SK-N-SH (cell line): ENCODE measurements around the gene AKT3. TPM values are rescaled to one million over a fixed set of nuclear protein-coding genes. Genes with fewer than 3 reads are reported as not detected.

Source experiments
- CTCF ChIA-PET: fragments of 300-600, 350-600 bp; formaldehyde crosslinking; extraction: SDS; loops from one replicate; lab custom pipeline; 2021; lab: Yijun Ruan, JAX
- POLR2A ChIA-PET: fragments of 350-600 bp; sonication (Branson Sonifier 250); formaldehyde crosslinking; extraction: SDS; loops from one replicate; lab custom pipeline; 2020; ENCODE audit warnings: antibody characterized with exemption, inconsistent platforms; lab: Yijun Ruan, JAX
- DNase-seq: peaks from one replicate; pipeline ENCODE4 v3.0.0; 2012
- H2AFZ ChIP-seq: fragments of 200-600 bp; sonication (generic); 2 replicates; pipeline ENCODE4 v1.8.1; 2016; ENCODE audit warnings: antibody characterized with exemption, mild to moderate bottlenecking, low read depth
- H3F3A ChIP-seq: fragments of 200-600 bp; sonication (generic); replicated peaks from 2 replicates; pipeline ENCODE3; 2016; ENCODE audit warnings: antibody characterized with exemption, mild to moderate bottlenecking; ENCODE audit not compliant: insufficient read depth
- H3K27ac ChIP-seq, 2 experiments: fragments of 200-500 bp in 1 of 2; fragments of 200-600 bp in 1 of 2; sonication (Bioruptor generic) in 1 of 2; sonication (generic), shearing (Covaris generic) in 1 of 2; 2 replicates each; pipeline versions ENCODE4 v1.5.1 to v1.6.1; 2014 to 2016; ENCODE audit warnings: low read depth in 2 of 2, inconsistent platforms in 1 of 2, low read length in 1 of 2, mild to moderate bottlenecking in 1 of 2, mixed read lengths in 1 of 2
- H3K27me3 ChIP-seq: fragments of 200-600 bp; sonication (generic), shearing (Covaris generic); 2 replicates; pipeline ENCODE4 v1.6.1; 2016; ENCODE audit warnings: mixed run types; ENCODE audit not compliant: insufficient read depth
- H3K36me3 ChIP-seq, 2 experiments: fragments of 200-500 bp in 1 of 2; fragments of 200-600 bp in 1 of 2; sonication (Bioruptor generic) in 1 of 2; sonication (generic) in 1 of 2; replicated peaks in 1 of 2; 2 replicates each; pipeline versions ENCODE3 to v1.5.1; 2014 to 2016; ENCODE audit warnings: low read length in 1 of 2, mild to moderate bottlenecking in 1 of 2; ENCODE audit not compliant: insufficient read depth in 2 of 2, control insufficient read depth in 1 of 2
- H3K4me1 ChIP-seq, 2 experiments: fragments of 200-500 bp in 1 of 2; fragments of 200-600 bp in 1 of 2; sonication (Bioruptor generic) in 1 of 2; sonication (generic), shearing (Covaris generic) in 1 of 2; 2 replicates each; pipeline versions ENCODE4 v1.5.1 to v1.6.1; 2014 to 2016; ENCODE audit warnings: low read depth in 1 of 2, low read length in 1 of 2, mixed run types in 1 of 2; ENCODE audit not compliant: insufficient read depth in 2 of 2, control insufficient read depth in 1 of 2
- H3K4me2 ChIP-seq: fragments of 200-600 bp; sonication (generic), shearing (Covaris generic); 2 replicates; pipeline ENCODE4 v1.6.1; 2017; ENCODE audit warnings: mixed run types
- H3K4me3 ChIP-seq, 2 experiments: fragments of 200-500 bp in 1 of 2; fragments of 200-600 bp in 1 of 2; sonication (Bioruptor generic) in 1 of 2; sonication (generic), shearing (Covaris generic) in 1 of 2; 2 replicates each; pipeline versions ENCODE4 v1.5.1 to v1.8.1; 2014 to 2016; ENCODE audit warnings: low read depth in 2 of 2, inconsistent platforms in 1 of 2, low read length in 1 of 2, mild to moderate bottlenecking in 1 of 2, mixed read lengths in 1 of 2, moderate library complexity in 1 of 2
- H3K79me2 ChIP-seq: fragments of 200-600 bp; sonication (generic); 2 replicates; pipeline ENCODE4 v1.8.1; 2017; ENCODE audit warnings: mild to moderate bottlenecking; ENCODE audit not compliant: insufficient read depth
- H3K9ac ChIP-seq: fragments of 200-600 bp; sonication (generic); 2 replicates; pipeline ENCODE4 v1.6.1; 2017; ENCODE audit warnings: mixed run types
- H3K9me2 ChIP-seq: fragments of 200-600 bp; sonication (generic); 2 replicates; pipeline ENCODE4 v1.6.1; 2017; ENCODE audit warnings: mixed run types
- H3K9me3 ChIP-seq: fragments of 200-600 bp; sonication (generic); 2 replicates; pipeline ENCODE4 v1.6.1; 2017; ENCODE audit warnings: mixed run types, mild to moderate bottlenecking, moderate library complexity
- H4K20me1 ChIP-seq: fragments of 200-600 bp; sonication (generic); 2 replicates; pipeline ENCODE4 v1.6.1; 2017; ENCODE audit warnings: mild to moderate bottlenecking, mixed run types; ENCODE audit not compliant: insufficient read depth
- FOXJ3 ChIP-seq: sonication (generic); formaldehyde crosslinking; IDR thresholded peaks from 2 replicates; pipeline ENCODE4 v1.5.1; 2020; ENCODE audit warnings: mild to moderate bottlenecking, missing genetic modification reagents
- FOXM1 ChIP-seq: IDR thresholded peaks from 2 replicates; pipeline ENCODE4 v1.4.0; 2012; ENCODE audit warnings: low read depth, mild to moderate bottlenecking
- JUND ChIP-seq: IDR thresholded peaks from 2 replicates; pipeline ENCODE4 v1.4.0; 2012
- MEF2A ChIP-seq: IDR thresholded peaks from 2 replicates; pipeline ENCODE4 v1.4.0; 2012; ENCODE audit warnings: low read depth, borderline replicate concordance
- MXI1 ChIP-seq: IDR thresholded peaks from 2 replicates; pipeline ENCODE4 v1.6.1; 2012; ENCODE audit warnings: mild to moderate bottlenecking, low read depth, low read length, improper control_type of control experiment
- NRF1 ChIP-seq: IDR thresholded peaks from 2 replicates; pipeline ENCODE4 v1.6.1; 2012; ENCODE audit warnings: low read depth, mild to moderate bottlenecking, low read length
- RAD21 ChIP-seq: IDR thresholded peaks from 2 replicates; pipeline ENCODE4 v1.6.1; 2012; ENCODE audit warnings: mild to moderate bottlenecking, low read length
- RCOR1 ChIP-seq: fragments of 150-350 bp; IDR thresholded peaks from 2 replicates; pipeline ENCODE4 v1.6.1; 2017; ENCODE audit warnings: antibody characterized with exemption, low read length
- RFX5 ChIP-seq: IDR thresholded peaks from 2 replicates; pipeline ENCODE4 v1.6.1; 2012; ENCODE audit warnings: mild to moderate bottlenecking, improper control_type of control experiment, low read length
- SIN3A ChIP-seq: IDR thresholded peaks from 2 replicates; pipeline ENCODE4 v1.6.1; 2012; ENCODE audit warnings: low read depth, mild to moderate bottlenecking, low read length, moderate library complexity, borderline replicate concordance
- SMC3 ChIP-seq: IDR thresholded peaks from 2 replicates; pipeline ENCODE4 v1.6.1; 2012; ENCODE audit warnings: low read depth, low read length, improper control_type of control experiment
- TEAD4 ChIP-seq: IDR thresholded peaks from 2 replicates; pipeline ENCODE4 v1.4.0; 2012; ENCODE audit warnings: mild to moderate bottlenecking, borderline replicate concordance; ENCODE audit not compliant: insufficient read depth
- WGBS: methylation state at CpG from one replicate; pipeline ENCODE4 v1.1.6; 2017; ENCODE audit warnings: low lambda C conversion rate; 5-methylcytosine and 5-hydroxymethylcytosine counted together
- polyA plus RNA-seq, 3 experiments: library from polyadenylated mRNA; depleted of rRNA; stranded (reverse); fragments of >200 nt; gene quantifications; 2 replicates each; pipeline ENCODE4 v1.2.3, GENCODE V29; 2012
- TF ChIP-seq, protein P1 (sequence below): fragments of 150-350 bp; IDR thresholded peaks from 2 replicates; pipeline ENCODE4 v1.6.1; 2017; ENCODE audit warnings: antibody characterized with exemption, low read length, low read depth, borderline replicate concordance
- TF ChIP-seq, protein P2 (sequence below): IDR thresholded peaks from 2 replicates; pipeline ENCODE4 v1.4.0; 2012; ENCODE audit warnings: low read depth
- TF ChIP-seq, protein P3 (sequence below): IDR thresholded peaks from 2 replicates; pipeline ENCODE4 v1.4.0; 2012; ENCODE audit warnings: low read depth, borderline replicate concordance
- TF ChIP-seq, protein P4 (sequence below): IDR thresholded peaks from 2 replicates; pipeline ENCODE4 v1.6.1; 2012; ENCODE audit warnings: mild to moderate bottlenecking, low read depth, low read length, moderate library complexity
- TF ChIP-seq, protein P5 (sequence below): fragments of 150-350 bp; IDR thresholded peaks from 2 replicates; pipeline ENCODE4 v1.6.1; 2016; ENCODE audit warnings: mild to moderate bottlenecking, low read depth, low read length
- TF ChIP-seq, protein P6 (sequence below): IDR thresholded peaks from 2 replicates; pipeline ENCODE4 v1.4.0; 2012; ENCODE audit warnings: low read depth, borderline replicate concordance
- TF ChIP-seq, protein P7 (sequence below): fragments of 200-600 bp; sonication (generic); IDR thresholded peaks from 2 replicates; pipeline ENCODE4 v1.6.1; 2017; ENCODE audit warnings: antibody characterized with exemption, mild to moderate bottlenecking, moderate library complexity

AKT3 gene
- polyA plus RNA-seq, 1 of the 3 experiments (the other 2 are of a cell fraction), result 12.7 TPM

DNA sequence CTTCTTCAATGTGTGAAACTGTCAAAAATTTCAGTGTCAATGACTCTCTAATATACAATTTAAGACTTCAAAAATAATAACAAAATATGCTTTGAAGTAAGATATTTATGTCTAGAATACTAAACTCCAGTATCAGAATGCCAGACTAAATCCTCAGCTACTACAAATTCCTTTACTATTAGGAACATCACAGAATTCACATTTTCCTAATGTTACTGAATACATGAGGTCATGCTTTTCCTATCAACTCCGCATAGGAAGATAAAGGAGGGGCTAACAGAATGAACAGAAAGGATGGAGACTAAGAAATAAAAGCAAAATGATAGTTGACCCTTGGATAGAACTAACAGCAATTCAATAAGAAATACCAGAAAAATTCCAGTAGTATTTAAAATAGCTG is 301.5 kb downstream of the AKT3 start:
- ChIA-PET POLR2A (no interaction called here), CTCF (interaction anchor here (0.7 to 1.1 kb wide), 3 partner anchors 18 to 751 kb away, joined by 3 to 4 read pairs (median 3); no protein-coding TSS in a partner anchor)
- TF ChIP-seq, protein P1, sequence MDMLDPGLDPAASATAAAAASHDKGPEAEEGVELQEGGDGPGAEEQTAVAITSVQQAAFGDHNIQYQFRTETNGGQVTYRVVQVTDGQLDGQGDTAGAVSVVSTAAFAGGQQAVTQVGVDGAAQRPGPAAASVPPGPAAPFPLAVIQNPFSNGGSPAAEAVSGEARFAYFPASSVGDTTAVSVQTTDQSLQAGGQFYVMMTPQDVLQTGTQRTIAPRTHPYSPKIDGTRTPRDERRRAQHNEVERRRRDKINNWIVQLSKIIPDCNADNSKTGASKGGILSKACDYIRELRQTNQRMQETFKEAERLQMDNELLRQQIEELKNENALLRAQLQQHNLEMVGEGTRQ, result no peak
- TF ChIP-seq, protein P2, sequence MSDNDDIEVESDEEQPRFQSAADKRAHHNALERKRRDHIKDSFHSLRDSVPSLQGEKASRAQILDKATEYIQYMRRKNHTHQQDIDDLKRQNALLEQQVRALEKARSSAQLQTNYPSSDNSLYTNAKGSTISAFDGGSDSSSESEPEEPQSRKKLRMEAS, result no peak
- TF ChIP-seq, protein P3, sequence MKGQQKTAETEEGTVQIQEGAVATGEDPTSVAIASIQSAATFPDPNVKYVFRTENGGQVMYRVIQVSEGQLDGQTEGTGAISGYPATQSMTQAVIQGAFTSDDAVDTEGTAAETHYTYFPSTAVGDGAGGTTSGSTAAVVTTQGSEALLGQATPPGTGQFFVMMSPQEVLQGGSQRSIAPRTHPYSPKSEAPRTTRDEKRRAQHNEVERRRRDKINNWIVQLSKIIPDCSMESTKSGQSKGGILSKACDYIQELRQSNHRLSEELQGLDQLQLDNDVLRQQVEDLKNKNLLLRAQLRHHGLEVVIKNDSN, result no peak
- no peak for TF ChIP-seq FOXM1
- TF ChIP-seq SIN3A, result no peak
- TF ChIP-seq, protein P4, sequence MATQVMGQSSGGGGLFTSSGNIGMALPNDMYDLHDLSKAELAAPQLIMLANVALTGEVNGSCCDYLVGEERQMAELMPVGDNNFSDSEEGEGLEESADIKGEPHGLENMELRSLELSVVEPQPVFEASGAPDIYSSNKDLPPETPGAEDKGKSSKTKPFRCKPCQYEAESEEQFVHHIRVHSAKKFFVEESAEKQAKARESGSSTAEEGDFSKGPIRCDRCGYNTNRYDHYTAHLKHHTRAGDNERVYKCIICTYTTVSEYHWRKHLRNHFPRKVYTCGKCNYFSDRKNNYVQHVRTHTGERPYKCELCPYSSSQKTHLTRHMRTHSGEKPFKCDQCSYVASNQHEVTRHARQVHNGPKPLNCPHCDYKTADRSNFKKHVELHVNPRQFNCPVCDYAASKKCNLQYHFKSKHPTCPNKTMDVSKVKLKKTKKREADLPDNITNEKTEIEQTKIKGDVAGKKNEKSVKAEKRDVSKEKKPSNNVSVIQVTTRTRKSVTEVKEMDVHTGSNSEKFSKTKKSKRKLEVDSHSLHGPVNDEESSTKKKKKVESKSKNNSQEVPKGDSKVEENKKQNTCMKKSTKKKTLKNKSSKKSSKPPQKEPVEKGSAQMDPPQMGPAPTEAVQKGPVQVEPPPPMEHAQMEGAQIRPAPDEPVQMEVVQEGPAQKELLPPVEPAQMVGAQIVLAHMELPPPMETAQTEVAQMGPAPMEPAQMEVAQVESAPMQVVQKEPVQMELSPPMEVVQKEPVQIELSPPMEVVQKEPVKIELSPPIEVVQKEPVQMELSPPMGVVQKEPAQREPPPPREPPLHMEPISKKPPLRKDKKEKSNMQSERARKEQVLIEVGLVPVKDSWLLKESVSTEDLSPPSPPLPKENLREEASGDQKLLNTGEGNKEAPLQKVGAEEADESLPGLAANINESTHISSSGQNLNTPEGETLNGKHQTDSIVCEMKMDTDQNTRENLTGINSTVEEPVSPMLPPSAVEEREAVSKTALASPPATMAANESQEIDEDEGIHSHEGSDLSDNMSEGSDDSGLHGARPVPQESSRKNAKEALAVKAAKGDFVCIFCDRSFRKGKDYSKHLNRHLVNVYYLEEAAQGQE, result no peak
- TF ChIP-seq TEAD4, result no peak
- TF ChIP-seq MXI1, result no peak
- no peak for TF ChIP-seq SMC3
- TF ChIP-seq RFX5, result no peak
- TF ChIP-seq JUND, result no peak
- no peak for TF ChIP-seq RAD21
- TF ChIP-seq, protein P5, sequence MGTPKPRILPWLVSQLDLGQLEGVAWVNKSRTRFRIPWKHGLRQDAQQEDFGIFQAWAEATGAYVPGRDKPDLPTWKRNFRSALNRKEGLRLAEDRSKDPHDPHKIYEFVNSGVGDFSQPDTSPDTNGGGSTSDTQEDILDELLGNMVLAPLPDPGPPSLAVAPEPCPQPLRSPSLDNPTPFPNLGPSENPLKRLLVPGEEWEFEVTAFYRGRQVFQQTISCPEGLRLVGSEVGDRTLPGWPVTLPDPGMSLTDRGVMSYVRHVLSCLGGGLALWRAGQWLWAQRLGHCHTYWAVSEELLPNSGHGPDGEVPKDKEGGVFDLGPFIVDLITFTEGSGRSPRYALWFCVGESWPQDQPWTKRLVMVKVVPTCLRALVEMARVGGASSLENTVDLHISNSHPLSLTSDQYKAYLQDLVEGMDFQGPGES, result no peak
- TF ChIP-seq NRF1, result no peak
- TF ChIP-seq, protein P6, sequence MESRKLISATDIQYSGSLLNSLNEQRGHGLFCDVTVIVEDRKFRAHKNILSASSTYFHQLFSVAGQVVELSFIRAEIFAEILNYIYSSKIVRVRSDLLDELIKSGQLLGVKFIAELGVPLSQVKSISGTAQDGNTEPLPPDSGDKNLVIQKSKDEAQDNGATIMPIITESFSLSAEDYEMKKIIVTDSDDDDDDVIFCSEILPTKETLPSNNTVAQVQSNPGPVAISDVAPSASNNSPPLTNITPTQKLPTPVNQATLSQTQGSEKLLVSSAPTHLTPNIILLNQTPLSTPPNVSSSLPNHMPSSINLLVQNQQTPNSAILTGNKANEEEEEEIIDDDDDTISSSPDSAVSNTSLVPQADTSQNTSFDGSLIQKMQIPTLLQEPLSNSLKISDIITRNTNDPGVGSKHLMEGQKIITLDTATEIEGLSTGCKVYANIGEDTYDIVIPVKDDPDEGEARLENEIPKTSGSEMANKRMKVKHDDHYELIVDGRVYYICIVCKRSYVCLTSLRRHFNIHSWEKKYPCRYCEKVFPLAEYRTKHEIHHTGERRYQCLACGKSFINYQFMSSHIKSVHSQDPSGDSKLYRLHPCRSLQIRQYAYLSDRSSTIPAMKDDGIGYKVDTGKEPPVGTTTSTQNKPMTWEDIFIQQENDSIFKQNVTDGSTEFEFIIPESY, result no peak
- TF ChIP-seq FOXJ3 (CRISPR knock-in tag), result no peak
- TF ChIP-seq RCOR1, result no peak
- no peak for TF ChIP-seq MEF2A
- TF ChIP-seq, protein P7, sequence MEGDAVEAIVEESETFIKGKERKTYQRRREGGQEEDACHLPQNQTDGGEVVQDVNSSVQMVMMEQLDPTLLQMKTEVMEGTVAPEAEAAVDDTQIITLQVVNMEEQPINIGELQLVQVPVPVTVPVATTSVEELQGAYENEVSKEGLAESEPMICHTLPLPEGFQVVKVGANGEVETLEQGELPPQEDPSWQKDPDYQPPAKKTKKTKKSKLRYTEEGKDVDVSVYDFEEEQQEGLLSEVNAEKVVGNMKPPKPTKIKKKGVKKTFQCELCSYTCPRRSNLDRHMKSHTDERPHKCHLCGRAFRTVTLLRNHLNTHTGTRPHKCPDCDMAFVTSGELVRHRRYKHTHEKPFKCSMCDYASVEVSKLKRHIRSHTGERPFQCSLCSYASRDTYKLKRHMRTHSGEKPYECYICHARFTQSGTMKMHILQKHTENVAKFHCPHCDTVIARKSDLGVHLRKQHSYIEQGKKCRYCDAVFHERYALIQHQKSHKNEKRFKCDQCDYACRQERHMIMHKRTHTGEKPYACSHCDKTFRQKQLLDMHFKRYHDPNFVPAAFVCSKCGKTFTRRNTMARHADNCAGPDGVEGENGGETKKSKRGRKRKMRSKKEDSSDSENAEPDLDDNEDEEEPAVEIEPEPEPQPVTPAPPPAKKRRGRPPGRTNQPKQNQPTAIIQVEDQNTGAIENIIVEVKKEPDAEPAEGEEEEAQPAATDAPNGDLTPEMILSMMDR, result no peak
- TF ChIP-seq, all 33 proteins: peak for 0
- H4K20me1 ChIP-seq, result no peaks in the 10 kb centered on the region
- no peak overlapping the region for H3K27ac ChIP-seq
- peaks cover 20 to 35% of the 10 kb centered on the region in 2 experiments for H3K36me3 ChIP-seq
- 97% methylated on average over 1 of the region's 1 CpG for WGBS
- no peak for DNase-seq
- H3K27me3 ChIP-seq, result no peaks in the 10 kb centered on the region
- no peak overlapping the region for H3K9ac ChIP-seq
- no peaks in the 10 kb centered on the region for H3F3A ChIP-seq
- no peak overlapping the region for H2AFZ ChIP-seq
- H3K4me1 ChIP-seq, result no peaks in the 10 kb centered on the region; a peak in 1 of 4 replicates
- H3K79me2 ChIP-seq, result no peaks in the 10 kb centered on the region; the same call in 1 of the 2 replicates
- H3K4me2 ChIP-seq, result no peak overlapping the region
- H3K9me3 ChIP-seq, result no peaks in the 10 kb centered on the region
- no peaks in the 10 kb centered on the region for H3K9me2 ChIP-seq
- H3K4me3 ChIP-seq, result no peak overlapping the region
